ENCODE measurements around the gene ZNF222.

DNA sequence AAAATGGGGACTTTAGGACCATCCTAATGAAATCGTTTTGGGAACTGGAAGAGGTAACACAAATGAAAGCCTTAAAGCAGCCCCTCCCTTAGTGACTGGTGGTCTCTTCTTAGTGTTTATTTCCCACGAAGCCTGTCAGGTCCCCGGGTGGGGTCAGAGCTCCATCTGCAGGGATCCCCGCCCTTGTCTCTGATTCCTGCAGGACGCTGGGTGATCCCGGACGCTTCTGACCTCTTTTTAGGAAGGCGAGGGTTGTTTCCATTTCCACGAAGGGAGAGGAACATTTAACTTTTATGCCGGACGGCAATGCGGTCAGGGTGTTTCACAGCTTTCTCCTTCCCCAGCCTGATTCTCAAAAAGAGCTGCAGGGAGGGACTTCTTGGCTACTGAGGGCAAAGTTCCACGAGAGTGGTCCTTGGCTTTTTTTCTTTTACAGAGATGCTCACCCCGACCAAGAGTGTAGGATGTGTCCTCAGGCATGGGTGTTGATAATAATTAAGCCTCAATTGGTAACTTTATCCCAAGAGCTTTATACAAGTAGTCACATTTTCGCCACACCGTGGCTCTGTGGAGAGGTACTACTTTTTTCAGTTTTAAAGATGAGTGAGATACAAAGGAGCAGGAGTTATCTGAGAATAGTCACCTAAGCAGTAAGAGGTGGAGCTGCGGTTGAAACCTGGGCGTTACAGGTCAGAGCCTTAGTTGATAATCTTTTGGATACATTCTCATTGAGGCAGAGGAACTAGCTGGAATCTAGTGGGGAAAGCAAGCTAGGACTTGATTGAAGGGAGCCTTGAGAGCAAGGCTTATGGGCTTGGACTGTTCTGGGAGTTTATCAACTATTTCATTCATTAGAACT is 47.6 kb downstream of the ZNF222 start:
- no peak for TF ChIP-seq POLR2A (IDR thresholded peaks at IDR 0.05)
- TF ChIP-seq, protein P1, sequence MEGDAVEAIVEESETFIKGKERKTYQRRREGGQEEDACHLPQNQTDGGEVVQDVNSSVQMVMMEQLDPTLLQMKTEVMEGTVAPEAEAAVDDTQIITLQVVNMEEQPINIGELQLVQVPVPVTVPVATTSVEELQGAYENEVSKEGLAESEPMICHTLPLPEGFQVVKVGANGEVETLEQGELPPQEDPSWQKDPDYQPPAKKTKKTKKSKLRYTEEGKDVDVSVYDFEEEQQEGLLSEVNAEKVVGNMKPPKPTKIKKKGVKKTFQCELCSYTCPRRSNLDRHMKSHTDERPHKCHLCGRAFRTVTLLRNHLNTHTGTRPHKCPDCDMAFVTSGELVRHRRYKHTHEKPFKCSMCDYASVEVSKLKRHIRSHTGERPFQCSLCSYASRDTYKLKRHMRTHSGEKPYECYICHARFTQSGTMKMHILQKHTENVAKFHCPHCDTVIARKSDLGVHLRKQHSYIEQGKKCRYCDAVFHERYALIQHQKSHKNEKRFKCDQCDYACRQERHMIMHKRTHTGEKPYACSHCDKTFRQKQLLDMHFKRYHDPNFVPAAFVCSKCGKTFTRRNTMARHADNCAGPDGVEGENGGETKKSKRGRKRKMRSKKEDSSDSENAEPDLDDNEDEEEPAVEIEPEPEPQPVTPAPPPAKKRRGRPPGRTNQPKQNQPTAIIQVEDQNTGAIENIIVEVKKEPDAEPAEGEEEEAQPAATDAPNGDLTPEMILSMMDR (IDR thresholded peaks at IDR 0.05) = no peak

All from tibial nerve (tissue), 3 donors.